Measurements from ENCODE around the gene NRXN3. TPM values are rescaled to one million over a fixed set of nuclear protein-coding genes. Genes with fewer than 3 reads are reported as not detected.

The NRXN3 gene
- total and polyA plus RNA-seq, 2 experiments from 2014 or later = 1.0 to 1.8 TPM

DNA sequence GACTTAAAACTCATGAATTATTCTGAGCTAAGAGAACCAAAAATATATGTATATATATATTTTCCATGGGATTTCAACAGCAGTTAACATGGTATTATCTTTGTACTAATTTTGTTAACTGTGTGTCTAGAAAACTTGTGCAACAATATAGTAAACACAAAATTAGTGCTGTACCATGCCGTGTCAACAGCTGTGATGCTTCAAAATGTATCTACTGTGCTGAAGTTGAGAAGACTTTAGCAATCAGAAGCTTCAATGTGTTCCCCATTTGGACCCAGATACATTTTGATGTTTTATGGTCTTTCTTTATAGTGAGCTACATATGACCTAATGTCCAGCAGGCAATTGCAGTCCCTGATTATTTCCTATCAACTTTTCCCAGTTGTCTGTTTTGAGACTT lies 1635.5 kb downstream of the NRXN3 start:
- Mint-ChIP-seq H3K4me1 (peaks cover 13% of the 10 kb centered on the region), H3K36me3 (ENCODE audit: low read depth) (no peaks in the 10 kb centered on the region), H3K27me3 (ENCODE audit: insufficient read depth, low read depth, poor library complexity) (no peaks in the 10 kb centered on the region), H3K4me3 (no peak overlapping the region), H3K27ac (no peak overlapping the region), H3K9me3 (no peaks in the 10 kb centered on the region)
- DNase-seq (ENCODE audit: low spot score) = no peak
- Histone ChIP-seq H3K9me2 (ENCODE audit: insufficient read depth) (no peaks in the 10 kb centered on the region), H3K27ac (ENCODE audit: low read depth) (no peak overlapping the region), H3K79me2 (replicated peaks; ENCODE audit: insufficient read depth) (no peaks in the 10 kb centered on the region), H3K4me1 (ENCODE audit: insufficient read depth) (peaks cover 5% of the 10 kb centered on the region), H3K4me3 (no peak overlapping the region), H3K36me3 (ENCODE audit: insufficient read depth) (no peaks in the 10 kb centered on the region), H2AFZ (no peak overlapping the region), H4K20me1 (replicated peaks; ENCODE audit: insufficient read depth) (no peaks in the 10 kb centered on the region), H3F3A (replicated peaks; ENCODE audit: low read depth) (no peaks in the 10 kb centered on the region), H3K4me2 (no peak overlapping the region), H3K27me3 (ENCODE audit: insufficient read depth) (no peaks in the 10 kb centered on the region)
- ATAC-seq = no peak
- TF ChIP-seq EZH2phosphoT487 (IDR thresholded peaks at IDR 0.05; ENCODE audit: unreplicated experiment) (no peak), ZNF462 (CRISPR knock-in tag; IDR thresholded peaks at IDR 0.05) (no peak), JUNB (IDR thresholded peaks at IDR 0.05; ENCODE audit: unreplicated experiment) (no peak), EZH2 (IDR thresholded peaks at IDR 0.05; ENCODE audit: low read depth, unreplicated experiment) (no peak)

DNA sequence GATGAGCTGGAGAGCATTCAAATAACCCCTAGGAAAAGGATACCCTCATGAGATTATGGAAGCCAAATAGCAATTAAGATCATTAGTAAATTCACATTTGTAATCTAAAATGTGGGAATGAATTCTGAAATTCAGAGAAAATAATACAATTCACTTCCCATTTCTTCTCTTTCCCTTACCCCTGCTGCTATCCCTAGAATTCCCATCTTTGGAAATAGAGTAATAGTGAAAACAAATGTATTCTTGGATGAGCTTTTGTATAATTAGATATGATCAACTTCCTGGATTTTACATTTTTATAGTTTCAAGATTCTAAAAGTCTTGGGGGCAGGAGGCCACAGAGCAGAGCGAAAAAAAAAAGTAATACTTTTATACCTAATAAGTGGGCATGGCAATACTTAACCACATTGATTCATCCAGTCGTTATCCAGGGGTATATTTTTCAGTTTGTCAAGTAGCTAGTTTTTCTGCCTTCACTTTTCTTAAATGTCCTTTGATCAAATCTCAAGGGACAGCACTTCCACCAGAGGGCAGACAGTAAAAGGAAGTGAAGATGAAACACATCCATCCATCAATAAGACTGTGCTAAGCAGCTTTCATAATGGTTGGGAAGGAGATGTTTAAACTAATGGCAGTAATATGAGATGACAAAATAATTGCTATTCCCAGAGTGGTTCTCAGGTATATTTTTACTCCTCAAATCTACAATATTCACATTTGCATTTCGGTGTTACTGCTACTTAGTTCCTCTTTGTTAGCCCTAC lies 1639.9 kb downstream of the NRXN3 start:
- Mint-ChIP-seq H3K36me3 (ENCODE audit: low read depth) (no peaks in the 10 kb centered on the region), H3K9me3 (no peaks in the 10 kb centered on the region), H3K27ac (no peak overlapping the region), H3K27me3 (ENCODE audit: insufficient read depth, low read depth, poor library complexity) (no peaks in the 10 kb centered on the region), H3K4me3 (no peak overlapping the region), H3K4me1 (no peaks in the 10 kb centered on the region)
- Histone ChIP-seq H3K4me2 (no peak overlapping the region), H4K20me1 (replicated peaks; ENCODE audit: insufficient read depth) (no peaks in the 10 kb centered on the region), H3K9me2 (ENCODE audit: insufficient read depth) (no peaks in the 10 kb centered on the region), H3F3A (replicated peaks; ENCODE audit: low read depth) (no peaks in the 10 kb centered on the region), H3K27ac (ENCODE audit: low read depth) (no peak overlapping the region), H3K27me3 (ENCODE audit: insufficient read depth) (no peaks in the 10 kb centered on the region), H3K79me2 (replicated peaks; ENCODE audit: insufficient read depth) (no peaks in the 10 kb centered on the region), H3K36me3 (ENCODE audit: insufficient read depth) (no peaks in the 10 kb centered on the region), H3K4me3 (no peak overlapping the region), H2AFZ (no peak overlapping the region), H3K4me1 (ENCODE audit: insufficient read depth) (no peaks in the 10 kb centered on the region)
- DNase-seq (ENCODE audit: low spot score) (peak; percentile 27), ATAC-seq (no peak)
- TF ChIP-seq, protein P1, sequence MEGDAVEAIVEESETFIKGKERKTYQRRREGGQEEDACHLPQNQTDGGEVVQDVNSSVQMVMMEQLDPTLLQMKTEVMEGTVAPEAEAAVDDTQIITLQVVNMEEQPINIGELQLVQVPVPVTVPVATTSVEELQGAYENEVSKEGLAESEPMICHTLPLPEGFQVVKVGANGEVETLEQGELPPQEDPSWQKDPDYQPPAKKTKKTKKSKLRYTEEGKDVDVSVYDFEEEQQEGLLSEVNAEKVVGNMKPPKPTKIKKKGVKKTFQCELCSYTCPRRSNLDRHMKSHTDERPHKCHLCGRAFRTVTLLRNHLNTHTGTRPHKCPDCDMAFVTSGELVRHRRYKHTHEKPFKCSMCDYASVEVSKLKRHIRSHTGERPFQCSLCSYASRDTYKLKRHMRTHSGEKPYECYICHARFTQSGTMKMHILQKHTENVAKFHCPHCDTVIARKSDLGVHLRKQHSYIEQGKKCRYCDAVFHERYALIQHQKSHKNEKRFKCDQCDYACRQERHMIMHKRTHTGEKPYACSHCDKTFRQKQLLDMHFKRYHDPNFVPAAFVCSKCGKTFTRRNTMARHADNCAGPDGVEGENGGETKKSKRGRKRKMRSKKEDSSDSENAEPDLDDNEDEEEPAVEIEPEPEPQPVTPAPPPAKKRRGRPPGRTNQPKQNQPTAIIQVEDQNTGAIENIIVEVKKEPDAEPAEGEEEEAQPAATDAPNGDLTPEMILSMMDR (conservative IDR thresholded peaks at IDR 0.05; ENCODE audit: low read depth in 2 of 2) = peak; percentile 46 to 50
- TF ChIP-seq ZNF114 (CRISPR knock-in tag; IDR thresholded peaks at IDR 0.05) = no peak
- no peak for TF ChIP-seq JUNB (IDR thresholded peaks at IDR 0.05; ENCODE audit: unreplicated experiment)
- TF ChIP-seq EZH2 (IDR thresholded peaks at IDR 0.05; ENCODE audit: low read depth, unreplicated experiment) = no peak
- TF ChIP-seq ZNF331 (CRISPR knock-in tag; IDR thresholded peaks at IDR 0.05; ENCODE audit: low read depth) = no peak

Measured in GM23338 (cell line).